Caco-2 (cell line): Measurements from ENCODE around the gene TMEM140. TPM values are rescaled to one million over a fixed set of nuclear protein-coding genes. Genes with fewer than 3 reads are reported as not detected.

ENCODE experiments used
- BruUV-seq: library from RNA; stranded (reverse); fragments of 400-500 nt; replicated peaks from 2 replicates; lab custom pipeline; 2021; lab: Mats Ljungman, UMichigan
- CTCF ChIA-PET: fragments of 300-600 bp; sonication (Branson Sonifier 250); formaldehyde crosslinking; loops from one replicate; lab custom pipeline; 2022; ENCODE audit warnings: antibody characterized with exemption; lab: Charles Lee
- POLR2A ChIA-PET: fragments of 300-600 bp; sonication (Branson Sonifier 250); formaldehyde crosslinking; loops from one replicate; lab custom pipeline; 2022; ENCODE audit warnings: antibody characterized with exemption; lab: Charles Lee
- DNase-seq, 2 experiments: peaks; one replicate each; pipeline versions ENCODE4 v3.0.0 to v3.0.0-alpha.2; 2020 to 2022
- H3K27me3 ChIP-seq: replicated peaks from 2 replicates; pipeline ENCODE4 v1.6.0; 2011; ENCODE audit warnings: low read length; ENCODE audit not compliant: control insufficient read depth, insufficient read depth
- H3K36me3 ChIP-seq: 2 replicates; pipeline ENCODE4 v1.5.1; 2011; ENCODE audit warnings: low read length; ENCODE audit not compliant: control insufficient read depth, insufficient read depth
- H3K4me1 ChIP-seq: fragments of 250-450 bp; sonication (Bioruptor Pico); 2 replicates; pipeline ENCODE4 v1.5.1; 2020; ENCODE audit warnings: mild to moderate bottlenecking
- H3K4me3 ChIP-seq: 2 replicates; pipeline ENCODE4 v1.5.1; 2011; ENCODE audit warnings: low read depth, mild to moderate bottlenecking, control low read depth, low read length
- H3K9me3 ChIP-seq: fragments of 250-450 bp; sonication (Bioruptor Pico); 2 replicates; pipeline ENCODE4 v1.5.1; 2020; ENCODE audit warnings: mild to moderate bottlenecking, moderate library complexity
- H3K27ac Mint-ChIP-seq: one replicate; pipeline ENCODE4 v1.8.0; 2022; ENCODE audit warnings: mixed read lengths; ENCODE audit not compliant: unreplicated experiment
- H3K27me3 Mint-ChIP-seq: one replicate; pipeline ENCODE4 v1.8.0; 2022; ENCODE audit warnings: mixed read lengths; ENCODE audit not compliant: insufficient read depth, unreplicated experiment
- H3K36me3 Mint-ChIP-seq: one replicate; pipeline ENCODE4 v1.8.0; 2022; ENCODE audit warnings: mild to moderate bottlenecking, mixed read lengths; ENCODE audit not compliant: insufficient read depth, unreplicated experiment
- H3K4me1 Mint-ChIP-seq: one replicate; pipeline ENCODE4 v1.8.0; 2022; ENCODE audit warnings: low read depth, mixed read lengths; ENCODE audit not compliant: unreplicated experiment
- H3K4me3 Mint-ChIP-seq: one replicate; pipeline ENCODE4 v1.8.0; 2022; ENCODE audit warnings: mild to moderate bottlenecking, moderate library complexity, mixed read lengths; ENCODE audit not compliant: unreplicated experiment
- H3K9me3 Mint-ChIP-seq: one replicate; pipeline ENCODE4 v1.8.0; 2022; ENCODE audit warnings: mixed read lengths; ENCODE audit not compliant: unreplicated experiment
- CTCF ChIP-seq, 2 experiments: fragments of 200-600 bp in 1 of 2; IDR thresholded peaks; 1 replicate in 1 of 2; 2 replicates in 1 of 2; pipeline versions ENCODE4 v1.5.1 to v1.8.0; 2011 to 2022; ENCODE audit warnings: antibody characterized with exemption in 1 of 2, control low read depth in 1 of 2, inconsistent platforms in 1 of 2, low read depth in 1 of 2, low read length in 1 of 2, mild to moderate bottlenecking in 1 of 2, moderate library complexity in 1 of 2; ENCODE audit not compliant: insufficient read depth in 1 of 2, severe bottlenecking in 1 of 2, unreplicated experiment in 1 of 2
- intact Hi-C: fragments of 100-400 bp; cut with micrococcal nuclease; formaldehyde crosslinking; loops from one replicate; pipeline ENCODE4 v1.10.0; 2022; ENCODE audit not compliant: unreplicated experiment
- total RNA-seq: library from RNA; stranded (reverse); gene quantifications from 2 replicates; pipeline ENCODE4 v1.2.3, GENCODE V29; 2022

TMEM140 gene
- total RNA-seq, 1 experiment from 2014 or later: 6.1 TPM

GRCh38 chr7:135158874-135159273 is 11.0 kb downstream of the TMEM140 start:
- Mint-ChIP-seq H3K4me3 (no peak overlapping the region), H3K36me3 (peaks cover 43% of the 10 kb centered on the region), H3K27ac (peak overlapping the region; percentile 75), H3K27me3 (no peaks in the 10 kb centered on the region), H3K4me1 (peaks cover 19% of the 10 kb centered on the region), H3K9me3 (peaks cover 62% of the 10 kb centered on the region)
- ChIA-PET POLR2A (no interaction called here), CTCF (no interaction called here)
- BruUV-seq: no TSS peak
- no peak for TF ChIP-seq CTCF (IDR thresholded peaks at IDR 0.05; ENCODE audit: insufficient read depth in 1 of 2, low read depth in 1 of 2, low read length in 1 of 2, severe bottlenecking in 1 of 2, unreplicated experiment in 1 of 2)
- Histone ChIP-seq H3K4me3 (no peak overlapping the region), H3K4me1 (peaks cover 8% of the 10 kb centered on the region), H3K9me3 (peaks cover 32% of the 10 kb centered on the region), H3K27me3 (no peaks in the 10 kb centered on the region), H3K36me3 (no peaks in the 10 kb centered on the region; the same call in 1 of the 2 replicates)
- intact Hi-C loops: no loop called here
- no peak for DNase-seq

GRCh38 chr7:135159359-135160085 is 11.7 kb downstream of the TMEM140 start:
- H3K27ac Mint-ChIP-seq: peak overlapping the region; percentile 75
- no peaks in the 10 kb centered on the region; the same call in 1 of the 2 replicates for H3K36me3 ChIP-seq
- H3K4me3 ChIP-seq: no peak overlapping the region

More at GRCh38 chr7:135159359-135160085, 11.7 kb downstream of the TMEM140 start:
- BruUV-seq: no TSS peak
- ChIA-PET CTCF (no interaction called here), POLR2A (no interaction called here)
- intact Hi-C loops: no loop called here
- no peaks in the 10 kb centered on the region for H3K27me3 Mint-ChIP-seq
- H3K9me3 Mint-ChIP-seq: peaks cover 56% of the 10 kb centered on the region
- H3K4me3 Mint-ChIP-seq: no peak overlapping the region
- peaks cover 8% of the 10 kb centered on the region for H3K4me1 ChIP-seq
- peaks cover 26% of the 10 kb centered on the region for H3K9me3 ChIP-seq
- H3K36me3 Mint-ChIP-seq: peaks cover 50% of the 10 kb centered on the region
- no peak for TF ChIP-seq CTCF (IDR thresholded peaks at IDR 0.05; ENCODE audit: insufficient read depth in 1 of 2, low read depth in 1 of 2, low read length in 1 of 2, severe bottlenecking in 1 of 2, unreplicated experiment in 1 of 2)
- H3K27me3 ChIP-seq: no peaks in the 10 kb centered on the region
- no peak for DNase-seq
- peaks cover 19% of the 10 kb centered on the region for H3K4me1 Mint-ChIP-seq
